Transverse colon (tissue), 4 donors: ENCODE measurements around the gene CTNND2. TPM values are rescaled to one million over a fixed set of nuclear protein-coding genes. Genes with fewer than 3 reads are reported as not detected.

Experiments
- DNase-seq: peaks from one replicate; pipeline ENCODE4 v3.0.0-alpha.2; 2019
- H3K27ac ChIP-seq, 4 donors: fragments of 200-600 bp; sonication (generic); 2 replicates each; pipeline ENCODE4 v1.5.1; 2016 to 2018; ENCODE audit warnings: inconsistent platforms in 4 of 4
- H3K27me3 ChIP-seq: fragments of 200-600 bp; sonication (generic); 2 replicates; pipeline ENCODE4 v1.5.1; 2017; ENCODE audit warnings: inconsistent platforms
- H3K36me3 ChIP-seq, 4 donors: fragments of 200-600 bp; sonication (generic); 2 replicates each; pipeline ENCODE4 v1.5.1; 2017 to 2019; ENCODE audit warnings: inconsistent platforms in 4 of 4
- H3K4me1 ChIP-seq, 4 donors: fragments of 200-600 bp; sonication (generic); 2 replicates each; pipeline ENCODE4 v1.5.1; 2017 to 2020; ENCODE audit warnings: inconsistent platforms in 4 of 4
- H3K4me3 ChIP-seq, 4 donors: fragments of 200-600 bp; sonication (generic); 1 replicate in 1 of 4; 2 replicates in 3 of 4; pipeline versions ENCODE4 v1.5.1 to v1.6.1; 2017 to 2019; ENCODE audit warnings: inconsistent platforms in 4 of 4
- H3K9me3 ChIP-seq, 2 donors: fragments of 200-600 bp; sonication (generic); 2 replicates each; pipeline ENCODE4 v1.5.1; 2017 to 2019; ENCODE audit warnings: inconsistent platforms in 2 of 2
- EP300 ChIP-seq: sonication (generic); formaldehyde crosslinking; IDR thresholded peaks from one replicate; pipeline ENCODE4 v1.6.1; 2017; ENCODE audit warnings: antibody characterized with exemption, low read depth
- POLR2A ChIP-seq: fragments of 450-650 bp; IDR thresholded peaks from one replicate; pipeline ENCODE4 v1.6.1; 2016; ENCODE audit warnings: antibody characterized with exemption, mild to moderate bottlenecking, moderate library complexity
- POLR2AphosphoS5 ChIP-seq, 3 donors: sonication (generic); formaldehyde crosslinking; IDR thresholded peaks; one replicate each; pipeline ENCODE4 v1.6.1; 2016; ENCODE audit warnings: antibody characterized with exemption in 3 of 3
- WGBS, 2 donors: methylation state at CpG; one replicate each; pipeline ENCODE4 v1.1.5; 2018; ENCODE audit warnings: low coverage in 1 of 2; 5-methylcytosine and 5-hydroxymethylcytosine counted together
- in situ Hi-C, 4 donors: fragments of 200-750 bp; cut with MboI; loops; one replicate each; pipeline versions ENCODE4 v1.15.0 to v1.15.1; 2017; ENCODE audit warnings: low sequenced_read_pairs in 3 of 4, low pct_ligation_motif_present in 1 of 4, low pct_unique_long_range_greater_than_20kb in 1 of 4
- intact Hi-C: fragments of 100-400 bp; cut with DNase I; formaldehyde crosslinking; loops from one replicate; pipeline ENCODE4 v1.15.1; 2023; ENCODE audit warnings: low total_unique reads
- total RNA-seq, 4 donors: library from RNA; depleted of rRNA; stranded (reverse); fragments of >200 nt; gene quantifications; one replicate each; pipeline ENCODE4 v1.1.0, GENCODE V29; 2016
- TF ChIP-seq, protein P1 (sequence below), 5 experiments: fragments of 200-600 bp in 3 of 5; fragments of 450-650 bp in 2 of 5; sonication (generic) in 3 of 5; IDR thresholded peaks; 1 replicate in 2 of 5; 2 replicates in 3 of 5; pipeline ENCODE4 v1.5.1; 2016 to 2017; ENCODE audit warnings: antibody characterized with exemption in 5 of 5, inconsistent platforms in 3 of 5, mild to moderate bottlenecking in 2 of 5, moderate library complexity in 1 of 5

The CTNND2 gene
- total RNA-seq, 4 donors from 2014 or later = 1.9 to 2.1 TPM; not detected in 2

DNA sequence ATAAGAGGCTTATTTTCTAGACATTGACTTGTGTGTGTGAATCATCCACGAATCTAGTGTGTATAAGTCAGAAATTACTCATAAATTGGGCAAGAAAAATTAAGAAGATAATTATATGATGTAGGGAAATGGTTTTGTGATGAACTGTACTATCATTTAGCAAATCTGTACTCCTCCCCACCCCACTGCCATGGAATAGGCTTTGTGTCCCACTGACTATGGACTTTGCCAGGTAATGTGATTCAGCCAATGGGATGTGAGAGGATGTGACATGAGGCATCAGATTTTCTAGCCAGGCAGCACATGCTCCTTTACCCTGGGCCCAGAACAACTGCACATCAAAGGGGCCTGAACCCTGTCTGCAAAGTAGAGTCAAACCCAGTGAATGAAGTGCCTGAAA is 406.6 kb downstream of the CTNND2 start:
- DNase-seq = no peak
- Histone ChIP-seq H3K4me1 (no peaks in the 10 kb centered on the region), H3K27me3 (no peaks in the 10 kb centered on the region), H3K27ac (no peak overlapping the region), H3K9me3 (no peaks in the 10 kb centered on the region), H3K4me3 (no peak overlapping the region), H3K36me3 (no peaks in the 10 kb centered on the region)
- WGBS, 2 donors = 79 to 83% methylated on average over 1 of the region's 1 CpG
- in situ Hi-C loops (no loop called here), intact Hi-C loops (no loop called here)
- no peak for TF ChIP-seq POLR2AphosphoS5 (IDR thresholded peaks at IDR 0.05)

DNA sequence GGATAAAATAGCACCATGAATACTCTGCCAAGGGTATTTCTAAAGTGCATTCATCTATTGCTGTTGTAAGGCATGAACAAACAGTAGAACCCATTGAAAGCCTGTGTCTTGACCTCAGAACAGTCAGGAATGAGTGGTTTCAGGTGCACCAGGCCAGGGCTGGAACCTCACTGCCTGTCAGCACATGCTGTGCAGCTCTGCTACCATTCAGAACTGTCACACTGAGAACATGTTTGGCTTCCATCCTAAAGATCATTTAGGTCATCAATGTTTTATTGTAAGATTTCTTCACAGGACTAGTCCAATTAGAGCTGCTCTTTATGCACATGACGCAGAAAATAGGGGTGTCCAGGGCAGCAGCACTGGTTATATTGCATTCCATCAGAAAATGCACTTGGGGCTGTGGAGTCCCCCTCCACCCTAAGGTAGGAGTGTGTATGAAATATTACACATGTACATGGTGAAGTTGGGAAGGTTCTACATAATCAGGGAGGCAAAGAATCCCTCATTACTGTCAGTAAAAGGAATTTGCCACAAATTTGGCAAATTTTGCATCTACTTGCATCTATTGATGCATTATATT is 408.0 kb downstream of the CTNND2 start:
- TF ChIP-seq, protein P1, sequence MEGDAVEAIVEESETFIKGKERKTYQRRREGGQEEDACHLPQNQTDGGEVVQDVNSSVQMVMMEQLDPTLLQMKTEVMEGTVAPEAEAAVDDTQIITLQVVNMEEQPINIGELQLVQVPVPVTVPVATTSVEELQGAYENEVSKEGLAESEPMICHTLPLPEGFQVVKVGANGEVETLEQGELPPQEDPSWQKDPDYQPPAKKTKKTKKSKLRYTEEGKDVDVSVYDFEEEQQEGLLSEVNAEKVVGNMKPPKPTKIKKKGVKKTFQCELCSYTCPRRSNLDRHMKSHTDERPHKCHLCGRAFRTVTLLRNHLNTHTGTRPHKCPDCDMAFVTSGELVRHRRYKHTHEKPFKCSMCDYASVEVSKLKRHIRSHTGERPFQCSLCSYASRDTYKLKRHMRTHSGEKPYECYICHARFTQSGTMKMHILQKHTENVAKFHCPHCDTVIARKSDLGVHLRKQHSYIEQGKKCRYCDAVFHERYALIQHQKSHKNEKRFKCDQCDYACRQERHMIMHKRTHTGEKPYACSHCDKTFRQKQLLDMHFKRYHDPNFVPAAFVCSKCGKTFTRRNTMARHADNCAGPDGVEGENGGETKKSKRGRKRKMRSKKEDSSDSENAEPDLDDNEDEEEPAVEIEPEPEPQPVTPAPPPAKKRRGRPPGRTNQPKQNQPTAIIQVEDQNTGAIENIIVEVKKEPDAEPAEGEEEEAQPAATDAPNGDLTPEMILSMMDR (IDR thresholded peaks at IDR 0.05) = no peak
- TF ChIP-seq EP300 = no peak
- no peak for TF ChIP-seq POLR2AphosphoS5 (IDR thresholded peaks at IDR 0.05)
- TF ChIP-seq POLR2A = no peak
- Histone ChIP-seq H3K36me3 (no peaks in the 10 kb centered on the region), H3K27ac (no peak overlapping the region), H3K4me3 (no peak overlapping the region), H3K27me3 (no peaks in the 10 kb centered on the region), H3K9me3 (no peaks in the 10 kb centered on the region), H3K4me1 (no peaks in the 10 kb centered on the region)
- in situ Hi-C loops = no loop called here
- WGBS, 2 donors = 81% methylated on average over 1 of the region's 1 CpG; no CpG with 5 or more reads in 1 of the 2 donors
- intact Hi-C loops = no loop called here
- DNase-seq = no peak

DNA sequence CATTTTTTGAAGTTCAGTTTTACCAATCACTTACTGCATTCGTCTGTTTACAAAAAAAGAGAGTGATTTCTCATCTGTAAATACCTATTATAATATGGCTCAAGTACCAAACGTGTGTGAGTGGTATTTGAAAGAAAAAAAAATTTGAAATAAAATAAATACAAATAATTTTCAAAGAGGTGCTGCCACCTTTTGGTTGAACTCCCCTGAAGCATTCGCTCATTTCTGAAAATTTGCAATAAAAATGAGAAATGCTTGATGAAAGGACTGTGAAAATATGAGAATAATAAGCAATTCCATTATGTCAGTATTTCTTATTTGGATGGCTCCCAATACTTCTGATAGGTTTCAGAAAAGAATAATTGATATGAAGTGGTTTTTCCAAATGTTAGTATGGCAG is 409.9 kb downstream of the CTNND2 start:
- Histone ChIP-seq H3K9me3 (no peaks in the 10 kb centered on the region), H3K36me3 (no peaks in the 10 kb centered on the region), H3K27me3 (no peaks in the 10 kb centered on the region), H3K4me3 (no peak overlapping the region), H3K27ac (no peak overlapping the region), H3K4me1 (no peaks in the 10 kb centered on the region)
- WGBS, 2 donors = 20 to 23% methylated on average over 3 of the region's 3 CpGs
- no peak for DNase-seq
- intact Hi-C loops = no loop called here
- TF ChIP-seq EP300 (no peak), POLR2AphosphoS5 (IDR thresholded peaks at IDR 0.05) (no peak), POLR2A (no peak)
- TF ChIP-seq, protein P1 (IDR thresholded peaks at IDR 0.05) = peak in 2 of 5 experiments; percentile 9 to 12
- in situ Hi-C loops = no loop called here

DNA sequence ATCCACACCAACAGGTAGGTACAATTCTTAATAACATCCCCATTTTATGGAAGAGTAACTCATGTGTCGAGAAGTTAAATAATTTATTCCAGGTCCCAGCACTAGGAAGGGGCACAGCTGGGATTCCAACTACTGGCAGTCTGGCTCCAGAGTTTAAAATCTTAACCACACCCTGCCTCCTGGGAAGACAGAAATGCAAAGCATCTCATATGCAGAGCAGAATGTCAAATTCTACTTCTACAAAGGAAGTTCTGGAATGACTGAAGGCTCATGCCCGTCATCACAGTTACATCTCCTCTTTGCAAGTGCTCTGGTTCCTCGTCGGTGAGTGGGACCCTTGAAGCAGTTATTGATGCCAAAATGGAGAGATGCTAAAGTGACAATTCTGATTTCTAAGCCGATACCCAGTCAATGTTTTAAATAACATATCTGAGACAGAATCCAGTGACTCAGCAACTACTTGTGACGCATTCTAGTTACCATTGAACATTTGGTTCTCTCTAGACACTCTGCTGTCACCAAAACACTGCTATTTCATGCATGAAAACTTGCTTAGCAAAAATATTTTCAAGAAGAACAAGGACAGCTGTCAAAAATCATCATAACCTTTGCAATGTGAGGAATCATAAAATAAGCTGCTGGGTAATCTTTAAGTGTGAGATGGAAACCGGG is 412.7 kb downstream of the CTNND2 start:
- Histone ChIP-seq H3K4me3 (no peak overlapping the region), H3K27me3 (no peaks in the 10 kb centered on the region), H3K36me3 (no peaks in the 10 kb centered on the region), H3K9me3 (no peaks in the 10 kb centered on the region), H3K27ac (no peak overlapping the region), H3K4me1 (no peaks in the 10 kb centered on the region)
- intact Hi-C loops = no loop called here
- TF ChIP-seq EP300 (no peak), POLR2A (no peak), POLR2AphosphoS5 (IDR thresholded peaks at IDR 0.05) (no peak)
- TF ChIP-seq, protein P1 (IDR thresholded peaks at IDR 0.05) = no peak
- WGBS, 2 donors = 70 to 74% methylated on average over 4 to 7 of the region's 7 CpGs
- DNase-seq = no peak
- in situ Hi-C loops = no loop called here
